Urothelium cell line (cell line): Measurements from ENCODE around the gene TRAPPC10.

Source experiments
- DNase-seq: peaks from one replicate; pipeline ENCODE4 v3.0.0; 2011; ENCODE audit warnings: low spot score, mixed read lengths
- FAIRE-seq: peaks from 2 replicates; lab custom pipeline; 2011; peaks lifted over from hg19 to GRCh38; lab: Jason Lieb, UNC

TRAPPC10 gene

DNA sequence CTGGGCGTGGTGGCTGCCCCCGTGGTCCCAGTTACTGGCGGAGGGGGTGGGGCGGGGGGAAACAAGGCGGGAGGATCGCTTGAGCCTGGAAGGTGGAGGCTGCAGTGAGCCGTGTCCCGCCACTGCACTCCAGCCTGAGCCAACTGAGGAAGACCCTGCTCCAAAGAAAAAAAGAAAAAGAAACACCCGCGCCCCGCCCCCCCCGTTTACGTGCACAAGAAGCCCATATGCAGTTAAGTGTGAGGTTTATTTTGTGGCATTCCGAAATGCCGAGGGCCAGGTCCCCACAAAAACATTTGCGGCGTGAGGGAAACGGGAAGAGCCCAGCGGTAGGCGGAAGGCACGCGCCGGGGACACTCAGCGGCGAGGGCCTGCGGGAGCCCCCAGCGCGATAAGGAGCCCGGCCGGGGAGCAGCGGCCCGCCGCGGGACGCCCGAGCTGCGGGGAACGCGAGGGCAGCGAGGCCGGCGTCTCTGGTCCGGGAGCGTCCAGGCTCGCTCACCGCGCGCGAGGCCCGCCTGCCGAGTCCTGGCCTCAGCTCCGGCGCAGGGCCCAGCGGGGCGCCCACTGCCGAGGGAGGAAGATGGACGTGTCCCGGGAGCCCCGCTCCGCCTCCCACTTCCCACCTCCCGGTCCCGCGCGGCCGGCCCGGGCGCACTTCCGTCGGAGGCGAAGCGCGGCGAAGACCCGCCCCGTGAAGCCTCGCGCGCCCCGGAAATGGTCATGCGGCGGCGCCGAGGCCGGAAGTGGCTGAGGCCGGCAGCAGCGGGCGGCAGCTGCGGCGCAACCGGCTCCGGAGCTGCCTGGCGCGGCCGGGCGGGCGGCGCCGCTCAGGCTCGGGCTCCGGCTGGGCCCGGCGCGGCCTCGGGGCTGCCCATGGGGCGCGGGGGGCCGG lies at the start of gene TRAPPC10:
Gene TRAPPC10 (plus strand): TSS at position 731 of the 895 bp plus-strand sequence. CDS start 185 bp downstream, outside the sequence.
- no peak for FAIRE-seq
- DNase-seq, result peak; percentile 90

DNA sequence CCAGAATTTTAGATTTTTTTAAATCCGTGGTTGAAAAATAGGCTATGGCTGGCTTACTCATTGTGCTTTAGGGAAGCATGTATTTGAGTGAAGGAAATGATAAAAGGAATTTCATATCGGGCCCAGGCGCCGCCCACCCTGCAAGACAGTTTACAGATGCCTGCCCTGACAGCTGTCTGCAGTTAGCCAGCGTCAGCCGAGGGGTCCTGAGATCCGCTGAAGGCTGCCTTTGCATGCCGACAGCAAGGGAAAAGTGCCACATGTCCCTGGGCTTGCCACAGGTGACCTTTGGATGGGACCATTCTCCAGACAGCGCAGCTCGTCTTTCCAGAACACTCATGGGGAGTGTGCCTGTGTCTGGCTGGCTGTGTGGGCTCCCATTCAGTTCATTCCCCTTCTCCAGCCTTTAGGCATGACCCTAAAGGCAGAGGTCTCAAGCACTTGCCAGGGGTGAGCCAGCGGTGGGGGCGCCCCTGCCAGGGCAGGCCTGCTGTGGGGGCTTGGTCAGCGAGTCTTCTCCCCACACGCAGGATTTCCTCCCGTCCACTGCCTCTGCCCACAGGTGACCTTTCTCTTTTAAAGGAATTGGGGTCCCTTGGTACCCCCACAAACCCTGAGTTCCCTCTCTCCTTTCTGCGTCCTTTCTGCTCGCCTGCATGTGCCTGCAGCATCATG lies 46.1 kb upstream of the TRAPPC10 start:
- no peak for DNase-seq
- no peak for FAIRE-seq

GRCh38 chr21:43966946-43967512 lies 45.1 kb upstream of the TRAPPC10 start:
- FAIRE-seq (no peak), DNase-seq (no peak)

DNA sequence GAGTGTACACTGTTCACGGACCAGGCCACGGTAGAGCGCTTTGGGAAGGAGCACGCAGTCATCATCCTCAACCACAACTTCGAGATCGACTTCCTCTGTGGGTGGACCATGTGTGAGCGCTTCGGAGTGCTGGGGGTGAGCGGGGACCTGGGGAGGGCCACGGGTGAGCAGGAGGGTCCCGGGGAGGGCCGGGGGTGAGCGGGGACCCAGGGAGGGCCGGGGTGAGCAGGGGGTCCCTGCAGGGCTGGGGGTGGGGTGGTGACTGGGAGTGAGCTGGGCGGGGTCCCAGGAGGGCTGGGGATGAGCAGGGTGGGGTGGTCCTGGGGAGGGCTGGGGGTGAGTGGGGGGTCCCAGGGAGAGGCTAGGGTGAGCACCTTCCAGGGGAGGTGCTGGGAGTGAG lies 44.1 kb upstream of the TRAPPC10 start:
- no peak for FAIRE-seq

GRCh38 chr21:43968410-43969114 lies 43.5 kb upstream of the TRAPPC10 start:
- FAIRE-seq (no peak), DNase-seq (no peak)

More for the DNA sequence above, 44.1 kb upstream of the TRAPPC10 start:
- DNase-seq, result no peak

- DNase-seq (no peak), FAIRE-seq (no peak)
Measured at GRCh38 chr21:43969115-43969444, 43.0 kb upstream of the TRAPPC10 start.

DNA sequence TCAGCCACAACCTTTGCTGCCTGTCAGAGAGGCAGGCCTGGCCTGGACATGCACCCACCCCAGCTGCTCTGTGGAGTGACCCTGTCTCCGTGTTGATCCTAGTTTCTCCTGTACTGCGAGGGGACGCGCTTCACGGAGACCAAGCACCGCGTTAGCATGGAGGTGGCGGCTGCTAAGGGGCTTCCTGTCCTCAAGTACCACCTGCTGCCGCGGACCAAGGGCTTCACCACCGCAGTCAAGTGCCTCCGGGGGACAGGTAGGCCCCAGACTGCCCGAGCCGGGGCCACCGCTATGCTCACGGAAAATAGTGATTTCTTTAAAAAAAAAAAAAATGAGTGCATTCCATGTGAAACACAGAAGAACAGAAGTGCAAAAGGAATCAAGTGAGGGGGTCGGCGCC lies 41.6 kb upstream of the TRAPPC10 start:
- DNase-seq (no peak), FAIRE-seq (no peak)

- FAIRE-seq, result no peak
Measured at GRCh38 chr21:43971201-43971991, 40.7 kb upstream of the TRAPPC10 start.

GRCh38 chr21:43971992-43972255 lies 40.2 kb upstream of the TRAPPC10 start:
- FAIRE-seq (no peak), DNase-seq (no peak)

More at GRCh38 chr21:43971201-43971991, 40.7 kb upstream of the TRAPPC10 start:
- DNase-seq, result no peak

DNA sequence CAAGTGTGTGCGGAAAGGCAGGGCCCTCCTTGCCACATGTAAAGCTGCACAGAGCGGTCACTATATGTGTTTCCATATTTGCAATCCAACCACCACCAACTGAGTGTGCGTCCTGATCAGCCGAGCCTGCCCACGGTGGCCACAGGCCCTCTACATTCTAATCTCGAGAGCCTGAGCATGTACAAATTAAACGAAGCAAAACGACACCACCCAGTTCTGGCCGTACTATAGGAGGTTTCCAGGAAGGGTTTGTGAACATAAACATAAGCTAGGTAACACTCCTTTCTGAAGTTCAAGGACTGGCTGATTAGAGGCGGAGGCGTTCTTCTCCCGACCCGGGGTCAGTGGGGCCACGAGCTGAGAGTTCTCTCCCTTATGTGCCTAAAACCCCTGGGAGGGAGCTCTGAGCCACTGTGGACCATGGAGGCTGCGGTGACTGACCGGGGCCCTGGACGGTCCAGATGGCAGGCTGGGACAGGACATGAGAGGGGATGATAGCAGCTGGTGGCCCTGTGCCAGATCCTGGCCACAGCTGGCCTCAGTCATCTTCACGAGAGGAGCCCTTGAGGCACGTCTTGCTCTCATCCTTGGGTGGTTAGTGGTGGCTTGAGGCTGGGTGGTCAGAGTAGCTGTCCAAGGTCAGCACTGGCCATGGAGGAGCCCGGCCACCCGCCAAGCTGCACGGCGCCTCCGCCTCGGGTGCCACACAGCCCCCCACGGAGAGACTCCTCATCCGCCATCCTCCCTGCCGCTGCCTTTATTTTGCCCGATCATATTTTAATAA lies 39.1 kb upstream of the TRAPPC10 start:
- FAIRE-seq (no peak), DNase-seq (no peak)

DNA sequence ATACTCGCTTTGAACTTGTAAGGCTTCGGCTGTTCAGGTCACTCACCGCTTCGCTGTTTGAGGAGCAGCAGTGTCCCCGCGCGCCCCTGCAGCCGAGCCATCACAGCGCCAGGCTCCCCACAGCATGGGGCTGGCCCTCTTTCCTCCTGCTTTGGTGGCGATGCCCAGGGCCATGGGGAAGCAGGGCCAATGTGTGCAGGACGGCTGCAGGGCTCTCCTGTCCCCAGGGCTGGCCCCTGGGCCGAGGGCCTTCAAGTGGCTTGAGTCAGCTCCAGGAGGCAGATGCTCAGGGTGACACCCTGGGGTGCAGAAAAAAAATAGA lies 38.5 kb upstream of the TRAPPC10 start:
- no peak for FAIRE-seq
- DNase-seq, result no peak

DNA sequence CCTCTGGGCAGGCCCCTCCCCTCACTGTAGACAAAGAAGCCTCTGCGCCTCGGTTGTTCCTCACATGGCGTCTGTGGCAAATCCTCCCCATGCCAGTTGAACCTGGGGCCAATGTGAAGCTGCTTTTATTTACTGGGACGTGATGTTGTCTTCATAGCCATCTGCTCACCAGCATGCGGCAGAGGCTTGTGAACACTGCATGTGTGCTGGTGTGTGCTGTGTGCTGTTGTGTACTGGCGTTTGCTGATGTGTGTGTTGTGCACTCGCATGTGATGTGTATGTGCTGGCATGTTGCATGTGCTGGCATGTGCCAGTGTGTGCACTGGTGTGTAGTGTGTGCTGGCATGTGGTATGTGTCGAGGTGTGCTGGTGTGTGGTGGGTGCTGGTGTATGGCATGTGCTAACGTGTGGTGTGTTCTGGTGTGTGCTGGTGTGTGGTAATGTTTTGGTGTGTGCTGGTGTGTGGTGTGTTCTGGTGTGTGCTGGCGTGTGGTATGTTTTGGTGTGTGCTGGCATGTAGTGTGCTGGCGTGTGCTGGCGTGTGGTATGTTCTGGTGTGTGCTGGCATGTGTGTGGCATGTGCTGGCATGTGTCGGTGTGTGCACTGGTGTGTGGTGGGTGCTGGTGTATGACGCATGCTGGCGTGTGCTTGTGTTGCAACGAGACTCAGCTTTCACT lies 37.2 kb upstream of the TRAPPC10 start:
- DNase-seq (no peak), FAIRE-seq (peak; percentile 96)

DNA sequence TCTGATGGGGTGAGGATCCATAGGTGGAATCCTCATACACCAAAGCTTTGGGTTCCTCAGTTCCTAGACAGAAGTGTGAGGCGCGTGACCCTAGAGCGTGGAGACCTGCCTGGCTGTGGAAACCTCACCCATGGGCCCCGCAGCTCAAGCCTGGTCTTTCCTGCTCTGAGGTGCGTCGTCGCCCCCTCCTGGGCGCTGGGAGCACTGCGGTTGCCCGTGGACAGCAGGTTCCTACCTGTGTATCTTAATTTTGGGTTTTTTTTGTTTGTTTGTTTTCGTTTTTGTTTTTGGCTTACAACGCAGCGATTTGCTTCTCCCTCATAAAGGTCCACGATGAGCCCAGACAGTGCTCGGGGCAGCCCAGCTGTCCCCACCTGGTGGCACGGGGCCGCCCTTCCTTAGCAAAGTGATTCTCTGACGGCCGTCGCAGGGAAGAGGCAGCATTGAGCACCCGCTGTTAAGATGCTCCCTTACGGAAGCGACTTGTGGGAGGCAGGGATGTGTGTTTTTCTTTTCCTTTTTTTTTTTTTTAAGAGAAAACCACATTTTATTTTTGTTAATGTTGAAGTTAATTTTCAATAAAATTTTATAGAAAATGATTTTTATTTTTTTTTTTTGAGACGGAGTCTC lies 36.5 kb upstream of the TRAPPC10 start:
- peak; percentile 75 for DNase-seq
- no peak for FAIRE-seq

GRCh38 chr21:43976661-43977060 lies 35.4 kb upstream of the TRAPPC10 start:
- DNase-seq, result no peak

GRCh38 chr21:43978060-43978459 lies 34.0 kb upstream of the TRAPPC10 start:
- no peak for FAIRE-seq
- DNase-seq, result no peak

More at GRCh38 chr21:43976661-43977060, 35.4 kb upstream of the TRAPPC10 start:
- FAIRE-seq, result no peak

DNA sequence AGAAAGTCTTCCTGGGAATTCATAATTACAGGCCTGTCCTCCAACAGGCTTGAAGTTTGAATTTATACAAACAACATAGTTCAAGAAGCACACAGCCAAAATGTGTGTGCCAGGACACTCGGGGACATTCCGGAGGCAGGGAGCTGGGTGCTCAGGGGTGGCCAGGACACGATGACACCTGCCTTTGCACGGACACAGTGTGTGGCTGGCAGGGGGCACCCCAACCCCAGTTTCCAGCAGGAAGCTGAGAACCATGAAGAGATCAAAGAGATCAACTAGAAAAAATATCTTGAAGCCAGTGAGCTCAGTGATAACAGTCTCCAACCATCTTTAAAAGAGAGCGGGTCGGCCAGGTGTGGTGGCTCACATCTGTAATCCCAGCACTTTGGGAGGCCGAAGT lies 32.5 kb upstream of the TRAPPC10 start:
- no peak for FAIRE-seq

DNA sequence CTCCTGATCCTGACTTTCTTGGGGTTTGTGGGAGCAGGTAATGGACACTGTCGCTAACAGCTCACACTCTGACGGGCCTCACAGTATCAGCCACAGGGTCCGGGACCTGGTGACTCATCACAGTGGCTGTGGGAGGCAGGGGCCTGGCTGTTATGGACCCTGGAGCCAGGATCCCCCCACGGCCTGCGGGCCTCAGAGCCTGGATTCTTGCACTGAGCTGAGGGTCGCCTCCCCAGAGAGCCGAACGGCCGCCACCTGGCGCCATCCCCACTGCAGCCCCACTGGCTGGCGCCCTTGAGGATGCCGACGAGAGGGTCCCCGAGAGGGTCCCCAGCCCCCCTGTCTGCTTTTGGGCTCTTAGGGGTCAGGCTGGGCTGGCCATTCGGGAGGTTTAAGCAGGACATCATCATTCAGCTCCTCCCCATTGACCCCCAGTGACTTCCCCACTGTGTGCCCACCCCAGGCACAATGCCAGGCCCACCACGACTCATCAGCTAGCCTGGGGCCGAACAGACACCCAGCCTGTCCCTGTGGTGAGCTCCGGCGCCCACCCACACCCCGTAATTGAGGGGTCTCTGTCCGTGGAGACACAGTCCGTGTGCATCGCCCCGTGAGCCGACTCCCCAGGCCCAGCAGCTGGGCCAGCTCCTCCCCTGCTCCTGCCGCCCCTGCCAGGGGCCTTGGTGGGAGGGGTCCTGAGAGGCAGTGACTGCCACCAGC lies 30.8 kb upstream of the TRAPPC10 start:
- FAIRE-seq (no peak), DNase-seq (no peak)

More for the DNA sequence above, 32.5 kb upstream of the TRAPPC10 start:
- no peak for DNase-seq

- FAIRE-seq (no peak), DNase-seq (no peak)
Measured at GRCh38 chr21:43981871-43982210, 30.3 kb upstream of the TRAPPC10 start.
